Sciatic nerve (tissue), 2 donors: ENCODE results near the gene CRB2. TPM values are rescaled to one million over a fixed set of nuclear protein-coding genes. Genes with fewer than 3 reads are reported as not detected.

Experiments used
- ATAC-seq: fragments of 200-7000 bp; cut with Tn5 transposase; one replicate; pipeline ENCODE4 v1.9.1; 2020; ENCODE audit warnings: mild to moderate bottlenecking, moderate library complexity
- DNase-seq: peaks from one replicate; pipeline ENCODE4 v3.0.0-alpha.2; 2020; ENCODE audit warnings: low spot score
- intact Hi-C: fragments of 100-400 bp; cut with DNase I; formaldehyde crosslinking; loops from one replicate; pipeline ENCODE4 v1.14.2; 2022
- total RNA-seq: library from RNA; stranded (reverse); fragmentation: NEBNext Ultra II Directional; extraction: Animal tissue kit (Norgen Biotek cat#: 25700); gene quantifications from one replicate; pipeline ENCODE4 v1.2.1, GENCODE V29; 2021
- donor health status: DM: no; HTN: no; CAD: no.
- donor health status: DM: no; HTN: no; CAD: no.

Gene CRB2
- total RNA-seq, 1 donor from 2014 or later = 0.58 TPM

DNA sequence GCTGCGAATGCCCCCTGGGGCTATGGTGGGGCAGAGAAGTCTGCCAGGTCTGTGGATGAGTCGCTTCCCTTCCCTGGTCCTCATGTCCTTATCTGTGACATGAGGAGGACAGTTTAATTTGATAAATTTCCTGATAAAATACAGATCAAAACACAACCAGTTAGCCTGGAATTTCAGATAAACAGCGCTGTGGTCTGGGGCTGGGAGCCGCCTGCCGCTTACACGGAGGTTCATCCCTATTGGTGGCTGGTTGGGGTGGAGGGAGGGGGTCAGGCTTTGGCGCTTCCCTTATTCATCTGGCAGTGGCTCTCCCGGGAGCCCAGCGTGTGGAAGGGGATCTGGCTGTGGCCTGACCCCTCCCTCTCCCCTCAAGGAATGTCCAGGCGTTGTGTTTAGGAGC, 17.9 kb downstream of the CRB2 start:
- no peak for DNase-seq
- intact Hi-C loops = no loop called here
- ATAC-seq = no peak

DNA sequence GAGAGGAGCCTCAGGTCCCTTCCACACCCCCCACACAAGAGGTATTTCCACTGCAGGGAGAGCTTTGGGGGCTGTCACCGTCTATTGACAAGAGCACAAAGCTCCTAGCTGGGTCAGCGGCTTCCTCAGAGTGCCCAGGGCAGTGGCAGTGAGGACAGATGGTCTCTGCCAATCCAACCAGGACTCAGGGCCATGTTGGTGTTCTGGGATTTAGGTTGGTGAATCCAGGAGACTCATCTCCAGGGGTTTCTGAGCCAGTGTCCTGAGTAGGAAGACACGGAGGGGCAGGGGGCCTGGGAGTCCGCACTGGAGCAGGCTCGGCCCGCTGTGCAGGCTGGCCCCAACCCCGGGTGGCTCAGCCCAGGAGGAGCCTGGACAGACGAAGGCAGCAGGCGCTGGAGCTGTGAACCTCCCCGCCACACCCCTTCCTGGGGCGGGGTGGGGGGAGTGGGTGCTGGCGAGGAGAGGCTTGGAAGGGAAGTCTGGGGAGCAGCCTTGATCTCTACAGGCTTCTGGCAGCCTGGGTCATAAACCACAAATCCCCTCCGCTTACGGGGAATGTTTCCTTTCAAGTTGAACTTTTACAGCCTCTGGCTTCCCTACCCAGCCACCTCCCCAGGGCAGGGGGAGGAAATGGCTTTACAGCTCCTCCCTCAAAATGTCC, 19.6 kb downstream of the CRB2 start:
- no peak for DNase-seq
- intact Hi-C loops = no loop called here
- peak; percentile 57 for ATAC-seq

GRCh38 chr9:123376218-123377071, 20.4 kb downstream of the CRB2 start:
- intact Hi-C loops = no loop called here
- no peak for DNase-seq
- no peak for ATAC-seq

GRCh38 chr9:123377211-123377971, 21.4 kb downstream of the CRB2 start:
- ATAC-seq = peak; percentile 33
- DNase-seq = no peak
- intact Hi-C loops = no loop called here

GRCh38 chr9:123378025-123378424, 22.0 kb downstream of the CRB2 start:
- DNase-seq = no peak
- no peak for ATAC-seq

DNA sequence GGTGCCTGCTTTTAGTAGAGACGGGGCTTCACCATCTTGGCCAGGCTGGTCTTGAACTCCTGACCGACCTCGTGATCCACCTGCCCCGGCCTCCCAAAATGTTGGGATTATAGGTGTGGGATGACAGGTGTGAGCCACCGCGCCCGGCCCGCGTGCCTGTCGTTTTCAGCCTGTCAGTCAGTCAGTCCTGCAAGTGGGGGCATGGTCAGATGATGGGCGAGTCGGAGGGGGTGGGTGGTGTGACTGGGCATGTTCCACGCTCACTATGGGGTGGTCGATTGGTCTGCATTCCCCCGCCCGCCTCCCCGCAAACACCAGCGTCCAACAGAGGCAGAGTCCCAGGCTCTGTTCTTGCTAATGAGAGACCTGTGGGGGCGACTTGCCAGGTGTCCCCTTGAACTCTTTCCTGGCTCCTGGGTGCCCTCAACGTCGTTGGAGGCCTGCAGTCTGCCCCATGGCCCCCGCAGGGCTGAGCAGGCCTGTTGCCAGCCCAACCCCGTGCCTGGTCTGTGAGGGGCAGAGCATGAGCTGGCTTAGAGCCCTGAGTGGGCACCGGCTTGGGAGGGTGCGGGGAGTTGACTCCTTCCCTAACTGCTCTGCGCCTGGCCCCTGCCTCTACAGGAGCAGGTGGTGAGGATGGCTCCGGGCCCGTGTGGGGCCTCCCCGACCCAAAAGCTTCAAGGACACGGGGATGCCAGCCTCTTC, 23.1 kb downstream of the CRB2 start:
- intact Hi-C loops = no loop called here
- DNase-seq = no peak
- ATAC-seq = no peak

More at GRCh38 chr9:123378025-123378424, 22.0 kb downstream of the CRB2 start:
- intact Hi-C loops = no loop called here

GRCh38 chr9:123380852-123381705, 25.1 kb downstream of the CRB2 start:
- no peak for DNase-seq

GRCh38 chr9:123382653-123383511, 26.9 kb downstream of the CRB2 start:
- intact Hi-C loops = no loop called here
- ATAC-seq (no peak), DNase-seq (no peak)

More at GRCh38 chr9:123380852-123381705, 25.1 kb downstream of the CRB2 start:
- intact Hi-C loops = no loop called here
- no peak for ATAC-seq

- ATAC-seq (no peak), DNase-seq (no peak)
- intact Hi-C loops = no loop called here
These were observed 27.6 kb downstream of the CRB2 start for GRCh38 chr9:123383512-123384170.

- no peak for ATAC-seq
- DNase-seq = no peak
- intact Hi-C loops = no loop called here
These were observed 31.7 kb downstream of the CRB2 start for GRCh38 chr9:123387686-123388085.

DNA sequence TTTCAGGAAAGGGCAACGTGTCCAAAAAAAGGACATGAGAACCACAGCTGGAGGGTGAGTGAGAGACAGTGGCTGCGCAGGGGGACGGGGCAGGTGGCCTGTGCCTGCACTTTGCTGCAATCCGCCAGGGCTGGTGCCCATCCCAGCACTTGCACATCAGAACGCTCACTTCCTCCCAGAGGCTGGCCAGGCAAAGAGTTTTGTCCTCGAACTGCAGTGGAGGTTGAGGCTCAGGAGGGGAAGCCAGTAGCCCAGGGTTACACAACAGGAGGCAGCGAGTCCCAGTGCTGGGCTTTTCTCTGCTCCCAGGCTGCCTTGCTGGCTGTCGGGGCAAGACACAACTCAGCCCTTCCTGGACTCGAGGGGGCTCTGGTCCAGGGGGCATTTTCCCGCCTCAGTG, 33.1 kb downstream of the CRB2 start:
- DNase-seq (no peak), ATAC-seq (no peak)
- intact Hi-C loops = no loop called here

GRCh38 chr9:123389698-123390097, 33.7 kb downstream of the CRB2 start:
- ATAC-seq (no peak), DNase-seq (no peak)
- intact Hi-C loops = no loop called here

GRCh38 chr9:123390337-123391135, 34.5 kb downstream of the CRB2 start:
- DNase-seq (no peak), ATAC-seq (peak; percentile 25)
- intact Hi-C loops = no loop called here

- ATAC-seq (no peak), DNase-seq (no peak)
- intact Hi-C loops = no loop called here
These were observed 35.2 kb downstream of the CRB2 start for GRCh38 chr9:123391233-123391632.

- intact Hi-C loops = no loop called here
- ATAC-seq (no peak), DNase-seq (no peak)
These were observed 35.9 kb downstream of the CRB2 start for GRCh38 chr9:123391946-123392345.

- intact Hi-C loops = no loop called here
- ATAC-seq = no peak
- no peak for DNase-seq
These were observed 36.8 kb downstream of the CRB2 start for GRCh38 chr9:123392802-123393201.
